ENCODE measurements around the gene NQO2. TPM values are rescaled to one million over a fixed set of nuclear protein-coding genes. Genes with fewer than 3 reads are reported as not detected.
A peak's percentile ranks its signal among the peaks of the same experiment; 100 is the strongest.

The NQO2 gene
- total and polyA plus RNA-seq, 2 of the 13 experiments (the other 11 are each of a cell fraction or from before 2014, with no cell fraction given): 32.2 to 56.5 TPM

DNA sequence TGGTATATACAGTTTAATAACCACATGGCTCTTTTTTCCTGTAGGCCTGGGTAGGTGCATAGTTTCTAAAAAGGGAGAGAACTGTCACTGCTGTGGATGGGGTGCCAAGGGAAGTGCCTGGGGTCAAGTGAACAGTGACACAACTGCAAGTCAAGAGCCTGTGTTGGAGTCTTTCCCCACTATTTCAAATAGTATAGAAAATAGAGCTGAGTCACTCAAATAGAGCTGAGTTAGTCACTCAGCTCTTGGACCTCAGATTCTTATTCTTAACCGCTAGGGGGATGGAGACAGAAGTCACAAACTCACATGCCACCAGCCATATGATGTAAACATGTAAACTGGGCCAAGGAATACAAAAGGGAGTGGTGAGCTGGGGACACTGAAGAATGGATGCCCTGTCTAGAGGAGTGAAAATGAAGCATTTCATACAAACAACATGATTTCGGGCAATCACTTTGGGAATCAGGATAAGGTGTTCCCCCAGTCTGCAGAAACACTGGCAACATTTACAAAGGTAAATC lies 2.1 kb downstream of the NQO2 start (continued):
- no peak for TF ChIP-seq ZNF569 (CRISPR knock-in tag; IDR thresholded peaks at IDR 0.05; ENCODE audit: borderline replicate concordance)
- TF ChIP-seq ZNF552 (CRISPR knock-in tag; IDR thresholded peaks at IDR 0.05; ENCODE audit: borderline replicate concordance): no peak
- TF ChIP-seq ZNF7 (CRISPR knock-in tag; IDR thresholded peaks at IDR 0.05): no peak
- peak; percentile 99 for TF ChIP-seq MAFG (CRISPR knock-in tag; IDR thresholded peaks at IDR 0.05)
- TF ChIP-seq U2AF2 (IDR thresholded peaks at IDR 0.05; ENCODE audit: low read depth, low read length): no peak
- TF ChIP-seq POGZ (CRISPR knock-in tag; IDR thresholded peaks at IDR 0.05): peak; percentile 65
- no peak for TF ChIP-seq TSC22D2 (CRISPR knock-in tag; IDR thresholded peaks at IDR 0.05; ENCODE audit: borderline replicate concordance)
- TF ChIP-seq ZNF441 (CRISPR knock-in tag; IDR thresholded peaks at IDR 0.05; ENCODE audit: borderline replicate concordance): no peak
- no peak for TF ChIP-seq ARNTL (CRISPR knock-in tag; IDR thresholded peaks at IDR 0.05)
- TF ChIP-seq KAT2B (IDR thresholded peaks at IDR 0.05; ENCODE audit: borderline replicate concordance, low read depth, low read length): no peak
- no peak for TF ChIP-seq ZNF549 (CRISPR knock-in tag; IDR thresholded peaks at IDR 0.05)
- TF ChIP-seq NBN (conservative IDR thresholded peaks at IDR 0.05): no peak
- TF ChIP-seq POLR2G (IDR thresholded peaks at IDR 0.05; ENCODE audit: low read depth, low read length): no peak
- TF ChIP-seq, protein P1, sequence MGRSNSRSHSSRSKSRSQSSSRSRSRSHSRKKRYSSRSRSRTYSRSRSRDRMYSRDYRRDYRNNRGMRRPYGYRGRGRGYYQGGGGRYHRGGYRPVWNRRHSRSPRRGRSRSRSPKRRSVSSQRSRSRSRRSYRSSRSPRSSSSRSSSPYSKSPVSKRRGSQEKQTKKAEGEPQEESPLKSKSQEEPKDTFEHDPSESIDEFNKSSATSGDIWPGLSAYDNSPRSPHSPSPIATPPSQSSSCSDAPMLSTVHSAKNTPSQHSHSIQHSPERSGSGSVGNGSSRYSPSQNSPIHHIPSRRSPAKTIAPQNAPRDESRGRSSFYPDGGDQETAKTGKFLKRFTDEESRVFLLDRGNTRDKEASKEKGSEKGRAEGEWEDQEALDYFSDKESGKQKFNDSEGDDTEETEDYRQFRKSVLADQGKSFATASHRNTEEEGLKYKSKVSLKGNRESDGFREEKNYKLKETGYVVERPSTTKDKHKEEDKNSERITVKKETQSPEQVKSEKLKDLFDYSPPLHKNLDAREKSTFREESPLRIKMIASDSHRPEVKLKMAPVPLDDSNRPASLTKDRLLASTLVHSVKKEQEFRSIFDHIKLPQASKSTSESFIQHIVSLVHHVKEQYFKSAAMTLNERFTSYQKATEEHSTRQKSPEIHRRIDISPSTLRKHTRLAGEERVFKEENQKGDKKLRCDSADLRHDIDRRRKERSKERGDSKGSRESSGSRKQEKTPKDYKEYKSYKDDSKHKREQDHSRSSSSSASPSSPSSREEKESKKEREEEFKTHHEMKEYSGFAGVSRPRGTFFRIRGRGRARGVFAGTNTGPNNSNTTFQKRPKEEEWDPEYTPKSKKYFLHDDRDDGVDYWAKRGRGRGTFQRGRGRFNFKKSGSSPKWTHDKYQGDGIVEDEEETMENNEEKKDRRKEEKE (IDR thresholded peaks at IDR 0.05): no peak
- TF ChIP-seq IRX3 (CRISPR knock-in tag; IDR thresholded peaks at IDR 0.05; ENCODE audit: borderline replicate concordance, low read depth): no peak
- TF ChIP-seq ZNF878 (CRISPR knock-in tag; IDR thresholded peaks at IDR 0.05): no peak
- no peak; the same call in 1 of the 2 replicates for TF ChIP-seq KAT7 (CRISPR knock-in tag; IDR thresholded peaks at IDR 0.05; ENCODE audit: borderline replicate concordance)
- TF ChIP-seq SAP130 (CRISPR knock-in tag; IDR thresholded peaks at IDR 0.05; ENCODE audit: low read depth): peak; percentile 88
- TF ChIP-seq, protein P2, sequence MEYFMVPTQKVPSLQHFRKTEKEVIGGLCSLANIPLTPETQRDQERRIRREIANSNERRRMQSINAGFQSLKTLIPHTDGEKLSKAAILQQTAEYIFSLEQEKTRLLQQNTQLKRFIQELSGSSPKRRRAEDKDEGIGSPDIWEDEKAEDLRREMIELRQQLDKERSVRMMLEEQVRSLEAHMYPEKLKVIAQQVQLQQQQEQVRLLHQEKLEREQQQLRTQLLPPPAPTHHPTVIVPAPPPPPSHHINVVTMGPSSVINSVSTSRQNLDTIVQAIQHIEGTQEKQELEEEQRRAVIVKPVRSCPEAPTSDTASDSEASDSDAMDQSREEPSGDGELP (IDR thresholded peaks at IDR 0.05; ENCODE audit: borderline replicate concordance, low read depth): peak; percentile 91
- no peak for TF ChIP-seq ZNF101 (CRISPR knock-in tag; IDR thresholded peaks at IDR 0.05; ENCODE audit: borderline replicate concordance, low read depth)
- TF ChIP-seq ZNF3 (CRISPR knock-in tag; IDR thresholded peaks at IDR 0.05): no peak
- TF ChIP-seq, protein P3, sequence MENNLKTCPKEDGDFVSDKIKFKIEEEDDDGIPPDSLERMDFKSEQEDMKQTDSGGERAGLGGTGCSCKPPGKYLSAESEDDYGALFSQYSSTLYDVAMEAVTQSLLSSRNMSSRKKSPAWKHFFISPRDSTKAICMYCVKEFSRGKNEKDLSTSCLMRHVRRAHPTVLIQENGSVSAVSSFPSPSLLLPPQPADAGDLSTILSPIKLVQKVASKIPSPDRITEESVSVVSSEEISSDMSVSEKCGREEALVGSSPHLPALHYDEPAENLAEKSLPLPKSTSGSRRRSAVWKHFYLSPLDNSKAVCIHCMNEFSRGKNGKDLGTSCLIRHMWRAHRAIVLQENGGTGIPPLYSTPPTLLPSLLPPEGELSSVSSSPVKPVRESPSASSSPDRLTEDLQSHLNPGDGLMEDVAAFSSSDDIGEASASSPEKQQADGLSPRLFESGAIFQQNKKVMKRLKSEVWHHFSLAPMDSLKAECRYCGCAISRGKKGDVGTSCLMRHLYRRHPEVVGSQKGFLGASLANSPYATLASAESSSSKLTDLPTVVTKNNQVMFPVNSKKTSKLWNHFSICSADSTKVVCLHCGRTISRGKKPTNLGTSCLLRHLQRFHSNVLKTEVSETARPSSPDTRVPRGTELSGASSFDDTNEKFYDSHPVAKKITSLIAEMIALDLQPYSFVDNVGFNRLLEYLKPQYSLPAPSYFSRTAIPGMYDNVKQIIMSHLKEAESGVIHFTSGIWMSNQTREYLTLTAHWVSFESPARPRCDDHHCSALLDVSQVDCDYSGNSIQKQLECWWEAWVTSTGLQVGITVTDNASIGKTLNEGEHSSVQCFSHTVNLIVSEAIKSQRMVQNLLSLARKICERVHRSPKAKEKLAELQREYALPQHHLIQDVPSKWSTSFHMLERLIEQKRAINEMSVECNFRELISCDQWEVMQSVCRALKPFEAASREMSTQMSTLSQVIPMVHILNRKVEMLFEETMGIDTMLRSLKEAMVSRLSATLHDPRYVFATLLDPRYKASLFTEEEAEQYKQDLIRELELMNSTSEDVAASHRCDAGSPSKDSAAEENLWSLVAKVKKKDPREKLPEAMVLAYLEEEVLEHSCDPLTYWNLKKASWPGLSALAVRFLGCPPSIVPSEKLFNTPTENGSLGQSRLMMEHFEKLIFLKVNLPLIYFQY (CRISPR knock-in tag; IDR thresholded peaks at IDR 0.05; ENCODE audit: borderline replicate concordance): no peak
- TF ChIP-seq ZSCAN12 (CRISPR knock-in tag; IDR thresholded peaks at IDR 0.05): no peak
- no peak for TF ChIP-seq ZNF816 (CRISPR knock-in tag; IDR thresholded peaks at IDR 0.05; ENCODE audit: borderline replicate concordance)
- no peak for TF ChIP-seq BRD4 (CRISPR knock-in tag; IDR thresholded peaks at IDR 0.05)
- no peak for TF ChIP-seq ZNF446 (CRISPR knock-in tag; IDR thresholded peaks at IDR 0.05)
